ENCODE results near the gene FOXJ3.

DNA sequence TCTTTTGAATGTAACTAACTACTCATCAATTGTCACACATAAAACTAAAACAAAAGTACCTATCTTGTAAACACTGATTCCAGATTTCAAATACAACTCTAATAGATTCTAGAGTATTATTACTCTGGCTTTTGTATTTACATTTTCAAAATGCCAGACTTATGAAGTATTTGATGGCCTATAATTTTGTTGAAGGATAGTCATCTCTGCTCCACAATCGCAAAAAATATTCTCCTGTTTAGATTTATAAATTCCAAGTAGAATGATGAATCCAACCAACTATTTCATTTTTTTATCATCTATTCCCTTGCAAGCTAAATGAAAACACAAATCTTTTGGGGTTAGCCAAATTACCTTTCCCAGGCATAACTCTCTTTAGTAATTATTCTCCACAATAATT is 95.5 kb downstream of the FOXJ3 start:
- TF ChIP-seq, protein P1, sequence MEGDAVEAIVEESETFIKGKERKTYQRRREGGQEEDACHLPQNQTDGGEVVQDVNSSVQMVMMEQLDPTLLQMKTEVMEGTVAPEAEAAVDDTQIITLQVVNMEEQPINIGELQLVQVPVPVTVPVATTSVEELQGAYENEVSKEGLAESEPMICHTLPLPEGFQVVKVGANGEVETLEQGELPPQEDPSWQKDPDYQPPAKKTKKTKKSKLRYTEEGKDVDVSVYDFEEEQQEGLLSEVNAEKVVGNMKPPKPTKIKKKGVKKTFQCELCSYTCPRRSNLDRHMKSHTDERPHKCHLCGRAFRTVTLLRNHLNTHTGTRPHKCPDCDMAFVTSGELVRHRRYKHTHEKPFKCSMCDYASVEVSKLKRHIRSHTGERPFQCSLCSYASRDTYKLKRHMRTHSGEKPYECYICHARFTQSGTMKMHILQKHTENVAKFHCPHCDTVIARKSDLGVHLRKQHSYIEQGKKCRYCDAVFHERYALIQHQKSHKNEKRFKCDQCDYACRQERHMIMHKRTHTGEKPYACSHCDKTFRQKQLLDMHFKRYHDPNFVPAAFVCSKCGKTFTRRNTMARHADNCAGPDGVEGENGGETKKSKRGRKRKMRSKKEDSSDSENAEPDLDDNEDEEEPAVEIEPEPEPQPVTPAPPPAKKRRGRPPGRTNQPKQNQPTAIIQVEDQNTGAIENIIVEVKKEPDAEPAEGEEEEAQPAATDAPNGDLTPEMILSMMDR (IDR thresholded peaks at IDR 0.05), result no peak
- no peak for TF ChIP-seq POLR2AphosphoS5 (IDR thresholded peaks at IDR 0.05)
- no peak for TF ChIP-seq POLR2A (IDR thresholded peaks at IDR 0.05)
- no peak for TF ChIP-seq EP300 (IDR thresholded peaks at IDR 0.05)
